Measurements from ENCODE around the gene ENTPD3. TPM values are rescaled to one million over a fixed set of nuclear protein-coding genes. Genes with fewer than 3 reads are reported as not detected.
"Not testable (repeated sequence)": the region's sequence is repeated elsewhere in the genome, so short reads cannot be mapped to it uniquely, and the experiment has no call there.

Gene ENTPD3
- total RNA-seq, 3 donors from 2014 or later = 1.7 to 5.5 (median 3.3) TPM

- intact Hi-C loops (cut with DNase I, micrococcal nuclease) = no loop called here
- TF ChIP-seq CTCF (IDR thresholded peaks at IDR 0.05) = no peak
- no peaks in the 10 kb centered on the region for H3K9me3 ChIP-seq
- DNase-seq (no peak), ATAC-seq (no peak)
- no peak overlapping the region for H3K4me3 ChIP-seq
- H3K4me1 ChIP-seq (ENCODE audit: low read depth) = peaks cover 38% of the 10 kb centered on the region
- H3K36me3 ChIP-seq (ENCODE audit: low read depth) = peaks cover 8% of the 10 kb centered on the region
Measured at GRCh38 chr3:40455328-40455727, 68.3 kb downstream of the ENTPD3 start.

GRCh38 chr3:40456279-40456939 lies 69.4 kb downstream of the ENTPD3 start:
- Histone ChIP-seq H3K4me3 (peak overlapping the region; percentile 49), H3K4me1 (ENCODE audit: low read depth) (peaks cover 38% of the 10 kb centered on the region), H3K36me3 (ENCODE audit: low read depth) (peaks cover 17% of the 10 kb centered on the region), H3K9me3 (no peaks in the 10 kb centered on the region)
- DNase-seq (peak in 2 of 3 donors; percentile 16 to 38), ATAC-seq (no peak)
- no peak for TF ChIP-seq CTCF (IDR thresholded peaks at IDR 0.05)
- intact Hi-C loops (cut with DNase I, micrococcal nuclease) = no loop called here

GRCh38 chr3:40456940-40457823 lies 70.2 kb downstream of the ENTPD3 start, which contains the start of gene RPL14:
RPL14 (plus strand) TSS chr3:40457339; CDS start chr3:40457472, 133 bp downstream.
- ATAC-seq (peak; percentile 89), DNase-seq (peak; percentile 96 to 98 (median 97))
- no peak for TF ChIP-seq CTCF (IDR thresholded peaks at IDR 0.05)
- peak within 1 kb of the TSS; percentile 49 for H3K4me3 ChIP-seq
- peaks cover 38% of the 10 kb centered on the region for H3K4me1 ChIP-seq (ENCODE audit: low read depth)
- H3K9me3 ChIP-seq = no peaks in the 10 kb centered on the region
- peaks cover 18% of the 10 kb centered on the region for H3K36me3 ChIP-seq (ENCODE audit: low read depth)
- intact Hi-C loops (cut with DNase I, micrococcal nuclease) = no loop called here

GRCh38 chr3:40458473-40458872 lies 71.5 kb downstream of the ENTPD3 start:
- DNase-seq = no peak
- intact Hi-C loops (cut with DNase I, micrococcal nuclease) = no loop called here
- no peak for ATAC-seq
- H3K36me3 ChIP-seq (ENCODE audit: low read depth) = peaks cover 28% of the 10 kb centered on the region
- H3K4me1 ChIP-seq (ENCODE audit: low read depth) = peaks cover 32% of the 10 kb centered on the region
- TF ChIP-seq CTCF (IDR thresholded peaks at IDR 0.05) = no peak
- H3K4me3 ChIP-seq = no peak overlapping the region
- H3K9me3 ChIP-seq = no peaks in the 10 kb centered on the region

- H3K4me3 ChIP-seq; H3K9me3 ChIP-seq; DNase-seq; intact Hi-C loops (cut with DNase I, micrococcal nuclease); ATAC-seq: not testable (repeated sequence)
- Histone ChIP-seq H3K4me1 (ENCODE audit: low read depth) (peaks cover 24% of the 10 kb centered on the region), H3K36me3 (ENCODE audit: low read depth) (peaks cover 28% of the 10 kb centered on the region)
Measured at GRCh38 chr3:40460481-40460880, 73.5 kb downstream of the ENTPD3 start.

- Histone ChIP-seq H3K9me3 (no peaks in the 10 kb centered on the region), H3K4me3 (no peak overlapping the region), H3K4me1 (ENCODE audit: low read depth) (peaks cover 24% of the 10 kb centered on the region), H3K36me3 (ENCODE audit: low read depth) (peaks cover 28% of the 10 kb centered on the region)
- DNase-seq = no peak
- no peak for TF ChIP-seq CTCF (IDR thresholded peaks at IDR 0.05)
- intact Hi-C loops (cut with DNase I, micrococcal nuclease) = no loop called here
- no peak for ATAC-seq
Measured at GRCh38 chr3:40461161-40461560, 74.2 kb downstream of the ENTPD3 start.

- intact Hi-C loops (cut with DNase I, micrococcal nuclease); DNase-seq; H3K4me3 ChIP-seq; ATAC-seq; H3K9me3 ChIP-seq: not testable (repeated sequence)
- Histone ChIP-seq H3K4me1 (ENCODE audit: low read depth) (peaks cover 18% of the 10 kb centered on the region), H3K36me3 (ENCODE audit: low read depth) (peaks cover 28% of the 10 kb centered on the region)
Measured at GRCh38 chr3:40462838-40463237, 75.9 kb downstream of the ENTPD3 start.
